GM12878 (cell line): Measurements from ENCODE around the gene RASL10A. TPM values are rescaled to one million over a fixed set of nuclear protein-coding genes. Genes with fewer than 3 reads are reported as not detected.
A peak's percentile ranks its signal among the peaks of the same experiment; 100 is the strongest.

Source experiments
- ATAC-seq: fragments of 200-7000 bp; cut with Tn5 transposase; 3 replicates; pipeline ENCODE4 v1.9.1; 2020; ENCODE audit warnings: mild to moderate bottlenecking, moderate library complexity
- BruUV-seq: library from RNA; stranded (reverse); fragments of 400-500 nt; replicated peaks from 2 replicates; lab custom pipeline; 2021; lab: Mats Ljungman, UMichigan
- CTCF ChIA-PET: fragments of 300-600 bp; sonication (Branson Sonifier 250); formaldehyde crosslinking; extraction: SDS; loops from one replicate; lab custom pipeline; 2021; ENCODE audit warnings: inconsistent platforms; lab: Yijun Ruan, JAX
- POLR2A ChIA-PET: fragments of 350-600 bp; formaldehyde crosslinking; extraction: SDS; loops from one replicate; lab custom pipeline; 2021; ENCODE audit warnings: inconsistent platforms; lab: Charles Lee
- RAD21 ChIA-PET: fragments of 300-600 bp; sonication (Branson Sonifier 250); formaldehyde crosslinking; loops from one replicate; lab custom pipeline; 2023; ENCODE audit warnings: antibody characterized with exemption; ENCODE audit not compliant: unreplicated experiment; lab: Charles Lee
- SMC1A ChIA-PET: fragments of 300-600 bp; sonication (Branson Sonifier 250); formaldehyde crosslinking; loops from one replicate; lab custom pipeline; 2023; ENCODE audit not compliant: unreplicated experiment, uncharacterized antibody; lab: Charles Lee
- DNase-seq: peaks from one replicate; pipeline ENCODE4 v3.0.0-alpha.2; 2011; ENCODE audit warnings: low read depth, low spot score
- FAIRE-seq: peaks from 3 replicates; lab custom pipeline; 2011; peaks lifted over from hg19 to GRCh38; lab: Jason Lieb, UNC
- H2AFZ ChIP-seq: 2 replicates; pipeline ENCODE4 v1.6.0; 2011; ENCODE audit warnings: low read depth, low read length, control low read depth; ENCODE audit not compliant: control insufficient read depth
- H3K27ac ChIP-seq: 2 replicates; pipeline ENCODE4 v1.5.1; 2011; ENCODE audit warnings: control low read depth; ENCODE audit not compliant: control insufficient read depth, insufficient read depth
- H3K27me3 ChIP-seq, 2 experiments: replicated peaks in 1 of 2; 2 replicates each; pipeline versions ENCODE4 v1.6.0 to v1.6.1; 2011; ENCODE audit warnings: low read length in 1 of 2; ENCODE audit not compliant: control insufficient read depth in 2 of 2, insufficient read depth in 2 of 2
- H3K36me3 ChIP-seq, 2 experiments: 2 replicates each; pipeline ENCODE4 v1.5.1; 2011; ENCODE audit warnings: low read length in 1 of 2; ENCODE audit not compliant: control insufficient read depth in 2 of 2, insufficient read depth in 2 of 2
- H3K4me1 ChIP-seq: 2 replicates; pipeline ENCODE4 v1.6.1; 2011; ENCODE audit warnings: mild to moderate bottlenecking, low read length, moderate library complexity, mixed read lengths; ENCODE audit not compliant: control insufficient read depth, insufficient read depth
- H3K4me2 ChIP-seq: 2 replicates; pipeline ENCODE4 v1.6.0; 2011; ENCODE audit warnings: control low read depth; ENCODE audit not compliant: control insufficient read depth, insufficient read depth
- H3K4me3 ChIP-seq: fragments of 200-600 bp; sonication (generic); 2 replicates; pipeline ENCODE4 v1.5.1; 2016
- H3K79me2 ChIP-seq: 2 replicates; pipeline ENCODE4 v1.6.0; 2011; ENCODE audit warnings: low read length; ENCODE audit not compliant: control insufficient read depth, insufficient read depth
- H3K9ac ChIP-seq: 2 replicates; pipeline ENCODE4 v1.8.0; 2011; ENCODE audit warnings: low read length, control low read depth, mixed read lengths; ENCODE audit not compliant: control insufficient read depth, insufficient read depth
- H3K9me3 ChIP-seq: replicated peaks from 3 replicates; pipeline ENCODE4 v1.5.1; 2011; ENCODE audit warnings: mild to moderate bottlenecking, low read length; ENCODE audit not compliant: control insufficient read depth, insufficient read depth
- H4K20me1 ChIP-seq: 2 replicates; pipeline ENCODE4 v1.6.0; 2011; ENCODE audit not compliant: control insufficient read depth, insufficient read depth
- CBX3 ChIP-seq: fragments of 200-600 bp; sonication (generic); IDR thresholded peaks from 2 replicates; pipeline ENCODE4 v1.6.1; 2016; ENCODE audit warnings: low read depth, borderline replicate concordance
- CBX5 ChIP-seq: sonication (generic); IDR thresholded peaks from 2 replicates; pipeline ENCODE4 v1.6.1; 2016; ENCODE audit warnings: low read depth, moderate library complexity, mild to moderate bottlenecking, inconsistent platforms
- FOS ChIP-seq: IDR thresholded peaks from 3 replicates; pipeline ENCODE4 v1.6.1; 2011; ENCODE audit warnings: borderline replicate concordance; ENCODE audit not compliant: insufficient read length; ENCODE audit errors: extremely low read depth
- IKZF1 ChIP-seq: fragments of 450-650 bp; conservative IDR thresholded peaks from 2 replicates; pipeline ENCODE4 v1.6.1; 2017; ENCODE audit warnings: antibody characterized with exemption, mild to moderate bottlenecking
- JUNB ChIP-seq: IDR thresholded peaks from 2 replicates; pipeline ENCODE4 v1.6.1; 2016; ENCODE audit warnings: antibody characterized with exemption, mild to moderate bottlenecking
- KAT2A ChIP-seq: conservative IDR thresholded peaks from 2 replicates; pipeline ENCODE4 v1.6.1; 2011; ENCODE audit warnings: low read depth, low read length; ENCODE audit not compliant: control insufficient read depth
- MTA2 ChIP-seq: fragments of 450-650 bp; IDR thresholded peaks from 2 replicates; pipeline ENCODE4 v1.6.1; 2016; ENCODE audit warnings: low read depth, mild to moderate bottlenecking, moderate library complexity
- POLR2AphosphoS5 ChIP-seq: IDR thresholded peaks from 2 replicates; pipeline ENCODE4 v1.6.1; 2011; ENCODE audit warnings: mild to moderate bottlenecking, low read length, inconsistent platforms
- RB1 ChIP-seq: fragments of 450-650 bp; formaldehyde crosslinking; IDR thresholded peaks from 2 replicates; pipeline ENCODE4 v1.6.1; 2017; ENCODE audit warnings: mild to moderate bottlenecking, borderline replicate concordance
- SIX5 ChIP-seq: IDR thresholded peaks from 2 replicates; pipeline ENCODE4 v1.6.1; 2011; ENCODE audit warnings: mild to moderate bottlenecking, low read depth, low read length, moderate library complexity; ENCODE audit not compliant: severe bottlenecking
- STAT3 ChIP-seq: IDR thresholded peaks from 2 replicates; pipeline ENCODE4 v1.6.1; 2011; ENCODE audit warnings: low read depth, low read length, improper control_type of control experiment
- WRNIP1 ChIP-seq: IDR thresholded peaks from 2 replicates; pipeline ENCODE4 v1.6.1; 2011; ENCODE audit warnings: low read depth, low read length, improper control_type of control experiment, borderline replicate concordance
- ZNF24 ChIP-seq: fragments of 450-650 bp; IDR thresholded peaks from 2 replicates; pipeline ENCODE4 v1.6.1; 2017; ENCODE audit warnings: antibody characterized with exemption, mild to moderate bottlenecking
- WGBS: methylation state at CpG from one replicate; pipeline ENCODE4 v1.1.6; 2016; ENCODE audit warnings: low lambda C conversion rate; ENCODE audit not compliant: insufficient replicate concordance, insufficient coverage; ENCODE audit errors: missing lambda C conversion rate; 5-methylcytosine and 5-hydroxymethylcytosine counted together
- in situ Hi-C: fragments of 300-500 bp; cut with MboI; formaldehyde crosslinking; loops from 9 replicates; pipeline ENCODE4 v1.14.3; 2018; ENCODE audit warnings: mixed read lengths
- intact Hi-C: fragments of 100-400 bp; cut with micrococcal nuclease; formaldehyde crosslinking; loops from one replicate; pipeline ENCODE4 v1.14.2; 2022; ENCODE audit not compliant: unreplicated experiment
- polyA plus RNA-seq, 11 experiments: library from polyadenylated mRNA; depleted of rRNA in 4 of 11; unstranded in 6 of 11; stranded (reverse) in 5 of 11; fragments of >200 nt; fragmentation: Nextera tagmentation in 4 of 11; fragmentation: Illumina TruSeq in 1 of 11; extraction: Ambion mirVana in 4 of 11; extraction: Trizol in 1 of 11; gene quantifications; 1 replicate in 1 of 11; 2 replicates in 10 of 11; pipeline versions ENCODE4 v1.2.1 to v1.2.3, GENCODE V29; 2011 to 2016; ENCODE audit warnings: inconsistent platforms in 2 of 11, missing spikeins in 2 of 11, low read depth in 1 of 11
- total RNA-seq, 4 experiments: library from RNA; depleted of rRNA in 3 of 4; stranded (reverse); fragments of >200 nt in 3 of 4; fragmentation: Illumina TruSeq in 1 of 4; extraction: Trizol in 1 of 4; gene quantifications; 2 replicates each; pipeline versions ENCODE4 v1.2.1 to v1.2.3, GENCODE V29; 2013 to 2021
- TF ChIP-seq, protein P1 (sequence below): fragments of 450-650 bp; IDR thresholded peaks from 2 replicates; pipeline ENCODE4 v1.6.1; 2017; ENCODE audit warnings: borderline replicate concordance

Gene RASL10A
- total and polyA plus RNA-seq, 10 of the 15 experiments (the other 5 are each of a cell fraction or from before 2014, with no cell fraction given), result 0.12 to 0.46 (median 0.21) TPM; not detected in 6

DNA sequence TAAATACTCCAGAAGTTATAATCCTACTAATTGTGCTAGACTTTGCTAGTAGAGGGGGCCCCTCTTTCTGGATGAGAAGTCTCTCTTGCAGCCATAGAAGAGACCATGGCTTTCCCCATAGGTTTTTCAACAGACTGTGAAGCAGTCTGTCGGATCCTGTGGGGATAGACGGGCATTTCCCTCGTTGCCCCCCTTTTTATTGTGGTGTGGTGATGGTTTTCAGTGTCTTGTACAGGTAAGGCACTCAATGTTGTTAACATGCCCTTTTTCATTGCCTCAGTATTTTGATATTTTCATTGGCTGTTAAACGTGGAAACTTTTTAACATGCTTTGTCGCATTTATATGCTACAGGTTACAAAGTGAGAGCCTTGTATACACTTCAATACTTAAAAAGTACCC, 25.4 kb downstream of the RASL10A start:
- Histone ChIP-seq H3K4me2 (no peak overlapping the region), H2AFZ (no peak overlapping the region), H3K27me3 (no peaks in the 10 kb centered on the region), H3K79me2 (peaks cover 4% of the 10 kb centered on the region), H3K9me3 (no peaks in the 10 kb centered on the region), H3K36me3 (peaks cover 22 to 71% of the 10 kb centered on the region in 2 experiments), H4K20me1 (peaks cover 6% of the 10 kb centered on the region; the same call in 1 of the 2 replicates), H3K27ac (no peak overlapping the region), H3K9ac (no peak overlapping the region), H3K4me3 (no peak overlapping the region), H3K4me1 (peaks cover 4% of the 10 kb centered on the region; the same call in 1 of the 2 replicates)
- SMC1A ChIA-PET, result no interaction called here
- POLR2A ChIA-PET, result no interaction called here
- in situ Hi-C loops, result no loop called here
- CTCF ChIA-PET, result no interaction called here
- DNase-seq (no peak), FAIRE-seq (no peak), ATAC-seq (no peak)
- WGBS, result 57% methylated on average over 5 of the region's 5 CpGs
- BruUV-seq, result no TSS peak
- peak; percentile 51; the same call in 1 of the 2 replicates for TF ChIP-seq POLR2AphosphoS5
- TF ChIP-seq CBX5, result no peak
- intact Hi-C loops, result no loop called here
- RAD21 ChIA-PET, result no interaction called here

DNA sequence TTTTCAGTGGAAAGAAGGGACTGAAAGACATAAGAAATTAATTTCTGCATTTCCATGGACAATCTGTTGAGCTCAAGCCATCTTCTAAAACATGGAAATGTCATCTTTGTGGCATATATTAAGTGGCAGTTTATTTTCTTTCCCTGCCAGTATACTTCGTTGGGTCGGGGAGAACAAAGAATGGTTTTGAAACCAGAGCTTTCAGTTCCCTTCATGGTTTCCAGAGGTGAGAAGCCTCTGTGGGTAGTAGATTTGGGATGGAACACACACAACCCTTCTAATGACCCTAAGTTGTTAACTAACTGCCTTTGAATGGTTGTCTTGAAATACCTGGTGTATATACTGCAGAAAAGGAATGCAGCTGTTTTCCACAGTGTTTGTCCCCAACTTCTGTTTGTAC, 26.7 kb downstream of the RASL10A start:
- Histone ChIP-seq H3K27ac (no peak overlapping the region), H3K9me3 (no peaks in the 10 kb centered on the region), H4K20me1 (peaks cover 11% of the 10 kb centered on the region; the same call in 1 of the 2 replicates), H3K4me2 (no peak overlapping the region), H3K4me1 (peaks cover 6% of the 10 kb centered on the region), H3K36me3 (peaks cover 26 to 72% of the 10 kb centered on the region in 2 experiments), H3K9ac (no peak overlapping the region), H2AFZ (no peak overlapping the region), H3K4me3 (no peak overlapping the region), H3K79me2 (peaks cover 6% of the 10 kb centered on the region), H3K27me3 (no peaks in the 10 kb centered on the region)
- 0% methylated on average over 2 of the region's 2 CpGs for WGBS
- TSS peak; percentile 21 for BruUV-seq
- in situ Hi-C loops (no loop called here), intact Hi-C loops (no loop called here)
- POLR2A ChIA-PET, result interaction anchor here (1.2 kb wide), 1 partner anchor 19 kb away, joined by 3 read pairs; no protein-coding TSS in a partner anchor
- FAIRE-seq (no peak), ATAC-seq (peak; percentile 29), DNase-seq (no peak)
- RAD21 ChIA-PET, result no interaction called here
- CTCF ChIA-PET, result interaction anchor here (0.6 kb wide), 1 partner anchor 122 kb away, joined by 3 read pairs; no protein-coding TSS in a partner anchor
- SMC1A ChIA-PET, result interaction anchor here (0.7 to 1.5 kb wide), 3 partner anchors 9 to 86 kb away, joined by 3 to 4 read pairs (median 3); no protein-coding TSS in a partner anchor
- TF ChIP-seq MTA2 (0 out of 2 replicates have a peak, but pooled peaks have one; percentile 18), SIX5 (no peak), FOS (no peak), IKZF1 (0 out of 2 replicates have a peak, but pooled peaks have one; percentile 35), JUNB (no peak), ZNF24 (no peak), WRNIP1 (no peak), KAT2A (no peak), STAT3 (no peak), CBX3 (no peak), RB1 (no peak)
- TF ChIP-seq, protein P1, sequence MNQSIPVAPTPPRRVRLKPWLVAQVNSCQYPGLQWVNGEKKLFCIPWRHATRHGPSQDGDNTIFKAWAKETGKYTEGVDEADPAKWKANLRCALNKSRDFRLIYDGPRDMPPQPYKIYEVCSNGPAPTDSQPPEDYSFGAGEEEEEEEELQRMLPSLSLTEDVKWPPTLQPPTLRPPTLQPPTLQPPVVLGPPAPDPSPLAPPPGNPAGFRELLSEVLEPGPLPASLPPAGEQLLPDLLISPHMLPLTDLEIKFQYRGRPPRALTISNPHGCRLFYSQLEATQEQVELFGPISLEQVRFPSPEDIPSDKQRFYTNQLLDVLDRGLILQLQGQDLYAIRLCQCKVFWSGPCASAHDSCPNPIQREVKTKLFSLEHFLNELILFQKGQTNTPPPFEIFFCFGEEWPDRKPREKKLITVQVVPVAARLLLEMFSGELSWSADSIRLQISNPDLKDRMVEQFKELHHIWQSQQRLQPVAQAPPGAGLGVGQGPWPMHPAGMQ, result no peak
